Activated CD4-positive, alpha-beta T cell treated with anti-CD3 and anti-CD28 coated beads for 36 hours (primary cell): ENCODE results near the gene COX20. TPM values are rescaled to one million over a fixed set of nuclear protein-coding genes. Genes with fewer than 3 reads are reported as not detected.
A peak's percentile ranks its signal among the peaks of the same experiment; 100 is the strongest.

ENCODE experiments used
- ATAC-seq: fragments of 200-7000 bp; cut with Tn5 transposase; one replicate; pipeline ENCODE4 v1.10.0; 2021; ENCODE audit warnings: mild to moderate bottlenecking, moderate library complexity
- CTCF ChIA-PET: fragments of 350-600 bp; sonication (Branson Sonifier 250); formaldehyde crosslinking; loops from one replicate; lab custom pipeline; 2021; ENCODE audit warnings: antibody characterized with exemption; lab: Charles Lee
- POLR2A ChIA-PET: fragments of 350-600 bp; sonication (Branson Sonifier 250); formaldehyde crosslinking; loops from one replicate; lab custom pipeline; 2021; ENCODE audit warnings: antibody characterized with exemption, inconsistent platforms; lab: Charles Lee
- DNase-seq: peaks from one replicate; pipeline ENCODE4 v3.0.0-alpha.2; 2020
- H3K27ac Mint-ChIP-seq: one replicate; pipeline ENCODE4 v1.8.0; 2021; ENCODE audit warnings: mixed read lengths
- H3K27me3 Mint-ChIP-seq: one replicate; pipeline ENCODE4 v1.8.0; 2021; ENCODE audit warnings: mixed read lengths
- H3K36me3 Mint-ChIP-seq: one replicate; pipeline ENCODE4 v1.8.0; 2021; ENCODE audit warnings: low read depth, mixed read lengths
- H3K4me1 Mint-ChIP-seq: one replicate; pipeline ENCODE4 v1.8.0; 2021; ENCODE audit warnings: mixed read lengths
- H3K4me3 Mint-ChIP-seq: one replicate; pipeline ENCODE4 v1.8.0; 2021; ENCODE audit warnings: mild to moderate bottlenecking, moderate library complexity, mixed read lengths
- H3K9me3 Mint-ChIP-seq: one replicate; pipeline ENCODE4 v1.8.0; 2021; ENCODE audit warnings: low read depth, mixed read lengths
- intact Hi-C, 2 experiments: fragments of 100-400 bp; cut with DNase I in 1 of 2; cut with micrococcal nuclease in 1 of 2; formaldehyde crosslinking; loops; one replicate each; pipeline versions ENCODE4 v1.14.2 to v1.15.1; 2022 to 2024; cut with DNase I, micrococcal nuclease
- total RNA-seq, 2 experiments: library from RNA; stranded (reverse); gene quantifications; one replicate each; pipeline ENCODE4 v1.2.3, GENCODE V29; 2021

The COX20 gene
- total RNA-seq, 2 experiments from 2014 or later: 32.0 to 33.2 TPM

DNA sequence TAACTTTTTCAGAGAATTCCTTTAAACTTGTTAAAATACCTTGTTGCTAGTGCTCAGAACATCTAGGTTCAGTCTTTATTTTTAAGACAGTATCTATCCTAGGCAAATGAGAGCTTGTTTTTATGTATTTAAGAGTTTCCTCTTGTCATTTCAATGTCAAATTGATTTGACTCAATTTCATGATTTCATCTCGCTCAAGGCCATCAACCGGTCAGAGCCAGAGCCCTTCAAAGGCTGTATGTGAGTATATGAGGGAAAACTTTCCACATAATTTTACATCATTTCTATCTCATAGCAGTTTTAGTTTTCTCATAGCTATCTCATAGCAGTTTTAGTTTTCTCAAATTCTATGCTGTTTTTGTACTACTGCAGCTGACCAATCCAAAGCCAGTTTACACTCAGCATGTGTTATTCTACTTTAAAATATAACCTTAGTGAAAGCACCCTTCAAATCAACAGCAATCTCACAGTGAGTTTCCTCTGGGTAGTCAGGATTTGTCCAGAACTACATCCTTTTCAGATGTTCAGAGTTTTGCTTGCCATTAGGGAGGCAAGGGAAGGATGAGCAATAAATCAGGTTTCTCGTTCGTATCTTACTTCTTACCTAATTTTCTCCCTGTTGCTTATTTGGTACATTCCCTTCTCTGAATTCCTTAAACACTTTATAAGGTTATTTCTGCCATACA lies 16.2 kb downstream of the COX20 start:
- DNase-seq (no peak), ATAC-seq (peak; percentile 60)
- H3K9me3 Mint-ChIP-seq: no peaks in the 10 kb centered on the region
- ChIA-PET POLR2A (interaction anchor here (0.9 to 1.4 kb wide), 4 partner anchors 10 to 16 kb away, joined by 4 to 12 read pairs (median 6); partner anchors contain the start of gene COX20), CTCF (interaction anchor here (1.0 to 2.6 kb wide), 4 partner anchors 10 to 15 kb away, joined by 3 to 10 read pairs (median 8); no protein-coding TSS in a partner anchor)
- peak overlapping the region; percentile 69 for H3K27ac Mint-ChIP-seq
- peaks cover 75% of the 10 kb centered on the region for H3K36me3 Mint-ChIP-seq
- no peaks in the 10 kb centered on the region for H3K27me3 Mint-ChIP-seq
- no peak overlapping the region for H3K4me3 Mint-ChIP-seq
- intact Hi-C loops: loop anchor here in 1 of 2 experiments (1.0 kb wide), 1 partner anchor 11 kb away; no protein-coding TSS in a partner anchor
- H3K4me1 Mint-ChIP-seq: peaks cover 70% of the 10 kb centered on the region

DNA sequence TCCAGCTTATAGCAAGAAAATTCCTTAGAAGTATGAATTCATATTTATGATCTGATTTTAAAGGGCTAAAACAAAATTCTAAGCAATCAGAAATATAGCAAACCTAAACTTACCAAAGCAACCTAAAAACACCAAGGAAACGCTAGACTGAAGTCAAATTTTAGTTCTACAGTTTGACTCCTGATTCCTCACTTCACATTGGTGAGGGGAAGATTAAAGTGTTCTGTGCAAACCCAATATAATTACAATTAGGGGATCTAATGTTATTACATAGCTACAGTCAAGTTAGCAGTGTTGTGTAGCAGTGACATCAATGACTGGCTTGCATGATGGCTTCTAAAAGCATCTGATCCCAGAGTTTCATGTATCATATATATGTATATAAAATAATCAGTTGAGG lies 17.2 kb downstream of the COX20 start:
- no peak overlapping the region for H3K27ac Mint-ChIP-seq

DNA sequence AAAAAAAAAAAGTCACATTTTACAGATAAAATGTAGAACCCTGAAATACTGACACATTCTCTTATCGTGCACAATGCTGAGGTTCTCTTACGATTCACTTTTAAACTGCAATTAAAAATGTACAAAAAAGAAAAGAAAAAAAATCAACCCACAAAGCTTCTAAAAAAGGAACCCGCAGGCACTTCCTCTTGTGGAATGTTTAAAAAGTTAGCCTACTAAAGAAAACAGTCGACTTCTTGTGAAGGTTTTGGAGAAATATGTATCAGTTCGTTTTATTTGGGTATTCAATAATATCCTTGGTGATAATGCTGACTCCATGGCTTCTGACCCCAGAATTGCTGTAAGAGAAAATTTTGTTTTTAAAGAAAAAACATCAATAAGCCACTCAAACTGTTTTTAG lies 18.7 kb downstream of the COX20 start:
- H3K27me3 Mint-ChIP-seq: no peaks in the 10 kb centered on the region
- CTCF ChIA-PET: interaction anchor here (0.9 to 1.2 kb wide), 5 partner anchors 8 to 54 kb away, joined by 3 to 7 read pairs (median 4); no protein-coding TSS in a partner anchor
- H3K4me3 Mint-ChIP-seq: no peak overlapping the region
- DNase-seq (no peak), ATAC-seq (no peak)
- H3K27ac Mint-ChIP-seq: peak overlapping the region; percentile 63
- H3K36me3 Mint-ChIP-seq: peaks cover 84% of the 10 kb centered on the region
- no peaks in the 10 kb centered on the region for H3K9me3 Mint-ChIP-seq
- POLR2A ChIA-PET: interaction anchor here (0.6 to 1.6 kb wide), 3 partner anchors 9 to 20 kb away, joined by 3 to 5 read pairs (median 5); no protein-coding TSS in a partner anchor
- intact Hi-C loops: no loop called here
- peaks cover 84% of the 10 kb centered on the region for H3K4me1 Mint-ChIP-seq

More for the DNA sequence above, 17.2 kb downstream of the COX20 start:
- Mint-ChIP-seq H3K36me3 (peaks cover 82% of the 10 kb centered on the region), H3K4me3 (no peak overlapping the region), H3K4me1 (peaks cover 78% of the 10 kb centered on the region), H3K27me3 (no peaks in the 10 kb centered on the region), H3K9me3 (no peaks in the 10 kb centered on the region)
- no peak for DNase-seq
- POLR2A ChIA-PET: interaction anchor here (1.4 to 1.6 kb wide), 2 partner anchors 13 to 17 kb away, joined by 4 to 5 read pairs; no protein-coding TSS in a partner anchor
- ATAC-seq: no peak
- CTCF ChIA-PET: interaction anchor here (1.2 to 2.4 kb wide), 2 partner anchors 9 to 16 kb away, joined by 7 to 10 read pairs; no protein-coding TSS in a partner anchor
- intact Hi-C loops: loop anchor here in 1 of 2 experiments (1.0 kb wide), 1 partner anchor 10 kb away; no protein-coding TSS in a partner anchor

DNA sequence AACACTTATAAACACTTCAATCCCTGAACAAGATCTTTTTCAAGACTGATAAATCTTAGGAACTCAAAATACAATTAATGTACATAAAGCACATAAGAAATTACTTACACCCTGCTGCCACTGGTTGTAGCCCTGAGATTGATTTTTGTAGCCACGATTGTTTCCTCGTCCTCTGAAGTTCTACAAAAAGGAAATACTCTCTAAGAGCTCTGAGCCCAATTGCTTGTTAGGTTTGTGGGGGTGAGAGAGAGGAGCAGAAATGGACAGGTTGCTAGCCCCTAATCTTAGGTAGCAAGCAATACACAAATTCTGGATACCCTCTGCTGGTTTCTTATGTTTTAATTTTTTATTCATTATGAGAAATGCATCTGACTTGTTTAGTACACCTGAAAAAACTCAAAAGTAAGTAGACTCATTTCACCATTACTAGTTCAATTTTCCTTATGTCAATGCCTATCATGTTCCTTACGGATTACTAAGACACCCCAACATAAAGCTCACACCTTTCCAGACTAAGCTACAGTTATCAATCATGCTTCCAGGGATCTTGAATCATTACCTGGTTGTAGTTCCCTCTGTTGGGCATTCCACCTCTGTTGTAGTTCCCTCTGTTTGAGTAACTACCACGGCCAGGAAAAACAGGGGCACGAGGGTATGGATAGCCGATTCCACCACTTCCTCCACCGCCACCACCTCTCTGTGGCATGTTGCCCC lies 19.6 kb downstream of the COX20 start:
- intact Hi-C loops: no loop called here
- H3K4me1 Mint-ChIP-seq: peaks cover 86% of the 10 kb centered on the region
- peak overlapping the region; percentile 22 for H3K4me3 Mint-ChIP-seq
- peaks cover 85% of the 10 kb centered on the region for H3K36me3 Mint-ChIP-seq
- ChIA-PET POLR2A (interaction anchor here (0.6 to 1.4 kb wide), 3 partner anchors 14 to 22 kb away, joined by 3 read pairs; no protein-coding TSS in a partner anchor), CTCF (interaction anchor here (0.9 to 5.1 kb wide), 7 partner anchors 7 to 188 kb away, joined by 3 to 29 read pairs (median 4); no protein-coding TSS in a partner anchor)
- no peaks in the 10 kb centered on the region for H3K27me3 Mint-ChIP-seq
- no peak for DNase-seq
- no peak for ATAC-seq
- H3K27ac Mint-ChIP-seq: peak overlapping the region; percentile 88
- H3K9me3 Mint-ChIP-seq: no peaks in the 10 kb centered on the region

DNA sequence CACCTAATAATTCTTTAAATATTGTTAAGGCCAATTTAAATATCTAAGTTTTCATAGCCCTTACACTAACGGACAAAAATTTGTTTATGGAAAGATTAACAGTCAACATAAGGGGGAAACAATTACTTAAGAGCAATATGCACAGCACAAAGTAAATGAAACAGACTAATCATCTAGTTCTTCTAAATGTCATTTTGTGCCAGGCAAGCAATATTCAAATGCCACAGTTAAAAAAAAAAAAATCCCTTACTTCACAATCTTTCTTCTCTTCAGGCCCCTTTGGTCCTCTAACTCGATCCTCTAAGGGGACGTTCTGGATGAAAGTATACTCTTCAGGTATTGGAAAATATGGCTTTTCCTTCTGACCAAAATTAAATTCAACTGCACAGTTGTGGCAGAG lies 22.3 kb downstream of the COX20 start:
- Mint-ChIP-seq H3K4me1 (peaks cover 73% of the 10 kb centered on the region), H3K4me3 (peak overlapping the region; percentile 49), H3K36me3 (peaks cover 89% of the 10 kb centered on the region), H3K27ac (peak overlapping the region; percentile 82), H3K9me3 (no peaks in the 10 kb centered on the region), H3K27me3 (no peaks in the 10 kb centered on the region)
- DNase-seq (no peak), ATAC-seq (no peak)
- intact Hi-C loops: loop anchor here in 1 of 2 experiments (1.0 kb wide), 1 partner anchor 10 kb away; no protein-coding TSS in a partner anchor
- ChIA-PET CTCF (interaction anchor here (0.8 to 5.1 kb wide), 5 partner anchors 10 to 23 kb away, joined by 4 to 29 read pairs (median 9); no protein-coding TSS in a partner anchor), POLR2A (interaction anchor here (1.2 to 2.1 kb wide), 2 partner anchors 10 to 185 kb away, joined by 4 to 8 read pairs; no protein-coding TSS in a partner anchor)

DNA sequence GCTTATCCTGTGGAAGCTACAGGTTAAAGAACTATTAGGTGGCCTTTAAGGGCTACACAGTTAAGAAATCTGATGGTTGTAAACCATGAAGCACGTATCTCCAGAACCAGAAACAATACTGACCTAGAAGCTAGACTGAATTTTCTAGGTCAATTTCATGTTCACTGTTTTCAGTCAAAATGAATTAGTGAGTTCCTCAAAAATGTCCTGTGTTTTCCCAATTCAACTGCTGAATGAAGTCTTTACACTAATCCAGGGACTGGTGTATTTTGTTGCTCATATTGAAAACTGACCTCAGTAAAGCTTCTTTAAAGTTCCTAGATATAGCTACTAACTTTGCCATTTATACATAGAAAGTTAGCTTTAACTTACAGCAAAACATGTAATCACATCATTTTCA lies 22.9 kb downstream of the COX20 start:
- peak overlapping the region; percentile 14 for H3K4me3 Mint-ChIP-seq
- peaks cover 90% of the 10 kb centered on the region for H3K36me3 Mint-ChIP-seq
- POLR2A ChIA-PET: interaction anchor here (2.1 kb wide), 1 partner anchor 11 kb away, joined by 8 read pairs; no protein-coding TSS in a partner anchor

DNA sequence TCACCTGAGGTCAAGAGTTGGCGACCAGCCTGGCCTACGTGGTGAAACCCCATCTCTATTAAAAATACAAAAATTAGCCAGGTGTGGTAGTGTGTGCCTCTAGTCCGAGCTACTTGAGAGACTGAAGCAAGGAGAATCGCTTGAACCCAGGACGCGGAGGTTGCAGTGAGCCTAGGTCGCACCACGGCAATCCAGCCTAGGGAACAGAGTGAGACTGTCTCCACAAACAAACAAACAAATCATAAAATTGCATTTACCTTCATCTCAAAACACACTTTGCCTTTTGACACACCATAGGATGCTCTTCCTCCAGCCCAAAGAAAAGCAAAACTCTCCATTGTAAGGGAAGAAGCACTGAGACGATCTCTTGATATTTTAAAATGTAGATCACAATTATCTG lies 24.6 kb downstream of the COX20 start:
- Mint-ChIP-seq H3K4me3 (peak overlapping the region; percentile 100), H3K36me3 (peaks cover 83% of the 10 kb centered on the region), H3K27ac (peak overlapping the region; percentile 77), H3K27me3 (no peaks in the 10 kb centered on the region), H3K4me1 (peaks cover 60% of the 10 kb centered on the region), H3K9me3 (no peaks in the 10 kb centered on the region)
- POLR2A ChIA-PET: interaction anchor here (1.4 to 2.1 kb wide), 2 partner anchors 13 to 22 kb away, joined by 4 to 8 read pairs; no protein-coding TSS in a partner anchor
- DNase-seq: no peak
- intact Hi-C loops: loop anchor here (5.0 to 10.0 kb wide), 2 partner anchors 1472 to 1605 kb away; partner anchors contain the start of genes CEP170 (in 1 of the 2) and SDCCAG8 (in 1 of the 2)
- no peak for ATAC-seq
- CTCF ChIA-PET: interaction anchor here (0.5 to 5.1 kb wide), 7 partner anchors 12 to 183 kb away, joined by 3 to 29 read pairs (median 9); partner anchors contain the start of gene COX20

More for the DNA sequence above, 22.9 kb downstream of the COX20 start:
- no peak for ATAC-seq
- Mint-ChIP-seq H3K27me3 (no peaks in the 10 kb centered on the region), H3K27ac (peak overlapping the region; percentile 69), H3K9me3 (no peaks in the 10 kb centered on the region), H3K4me1 (peaks cover 73% of the 10 kb centered on the region)
- CTCF ChIA-PET: interaction anchor here (0.7 to 5.1 kb wide), 7 partner anchors 10 to 944 kb away, joined by 3 to 29 read pairs (median 4); no protein-coding TSS in a partner anchor
- intact Hi-C loops: no loop called here
- DNase-seq: no peak

DNA sequence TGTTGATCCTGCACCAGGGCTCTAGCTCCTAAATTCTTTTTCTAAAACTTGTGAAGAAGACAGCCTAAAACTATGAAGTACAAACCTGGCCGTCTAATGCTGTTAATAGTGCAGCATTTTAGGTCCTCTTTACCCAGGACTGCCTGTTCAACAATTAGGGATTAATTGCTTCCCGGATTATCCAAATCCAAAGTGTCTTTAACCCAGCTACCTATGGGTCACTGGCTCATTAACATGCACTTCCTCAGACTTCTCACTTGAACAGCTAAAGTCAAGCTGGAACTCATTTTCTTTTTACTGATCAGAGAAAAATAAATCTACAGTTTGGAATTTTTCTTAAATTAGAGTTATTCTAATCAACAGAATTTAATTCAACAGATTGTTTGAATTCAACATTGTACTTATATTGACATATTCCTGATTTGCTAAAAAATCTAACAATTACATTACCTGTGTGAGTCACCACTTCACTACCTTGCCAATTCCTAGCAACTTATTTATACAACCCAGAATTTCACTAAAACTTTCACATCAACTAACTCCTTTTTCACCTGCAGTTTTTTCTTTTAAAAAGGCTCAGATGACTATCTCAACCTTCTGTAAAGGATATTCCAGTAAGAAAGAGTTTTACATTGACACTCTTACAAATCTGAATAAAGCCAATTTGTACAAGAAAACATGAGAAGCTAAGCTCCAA lies 25.6 kb downstream of the COX20 start:
- ATAC-seq: no peak
- Mint-ChIP-seq H3K4me3 (peak overlapping the region; percentile 100), H3K27ac (peak overlapping the region; percentile 91), H3K9me3 (no peaks in the 10 kb centered on the region), H3K27me3 (no peaks in the 10 kb centered on the region), H3K36me3 (peaks cover 74% of the 10 kb centered on the region), H3K4me1 (peaks cover 60% of the 10 kb centered on the region)
- no peak for DNase-seq
- intact Hi-C loops: loop anchor here (5.0 to 10.0 kb wide), 2 partner anchors 1471 to 1606 kb away; partner anchors contain the start of genes CEP170 (in 1 of the 2) and SDCCAG8 (in 1 of the 2)
- ChIA-PET POLR2A (interaction anchor here (0.7 to 6.5 kb wide), 5 partner anchors 9 to 110 kb away, joined by 3 to 74 read pairs (median 5); partner anchors contain the start of gene COX20), CTCF (interaction anchor here (0.6 to 3.0 kb wide), 10 partner anchors 8 to 530 kb away, joined by 3 to 15 read pairs (median 4); partner anchors contain the start of gene COX20)

DNA sequence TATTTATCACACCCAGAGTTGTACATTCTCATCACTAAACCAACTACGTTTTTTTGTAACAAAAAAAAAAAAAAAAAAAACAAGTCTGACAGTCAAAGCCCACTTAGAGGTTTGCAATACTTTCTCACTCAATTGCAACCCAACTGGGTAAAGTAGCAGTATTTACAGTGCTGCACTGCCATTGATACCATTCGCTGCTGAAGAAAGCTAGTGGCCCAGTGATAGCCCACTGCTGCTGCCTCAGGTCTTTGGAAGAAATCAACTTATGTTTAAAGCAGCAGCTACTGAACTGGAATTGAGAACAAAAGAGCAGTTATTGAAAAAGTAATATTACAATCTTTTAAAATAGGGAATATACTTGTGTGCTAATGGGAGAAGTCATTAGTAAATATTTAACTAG lies 26.2 kb downstream of the COX20 start:
- no peaks in the 10 kb centered on the region for H3K27me3 Mint-ChIP-seq
- H3K36me3 Mint-ChIP-seq: peaks cover 67% of the 10 kb centered on the region
- DNase-seq (no peak), ATAC-seq (no peak)
- peaks cover 56% of the 10 kb centered on the region for H3K4me1 Mint-ChIP-seq
- no peaks in the 10 kb centered on the region for H3K9me3 Mint-ChIP-seq
- POLR2A ChIA-PET: interaction anchor here (0.7 to 6.5 kb wide), 6 partner anchors 10 to 110 kb away, joined by 3 to 74 read pairs (median 5); partner anchors contain the start of gene COX20
- H3K4me3 Mint-ChIP-seq: peak overlapping the region; percentile 100
- intact Hi-C loops: loop anchor here (1.0 to 10.0 kb wide), 5 partner anchors 9 to 1705 kb away; partner anchors contain the start of genes CEP170 (in 2 of the 2), CNST (in 1 of the 2), SDCCAG8 (in 1 of the 2) and TFB2M (in 1 of the 2)
- CTCF ChIA-PET: interaction anchor here (0.6 to 5.5 kb wide), 16 partner anchors 8 to 529 kb away, joined by 3 to 29 read pairs (median 4); partner anchors contain the start of gene COX20
- H3K27ac Mint-ChIP-seq: peak overlapping the region; percentile 91
